Epithelial cell of esophagus (primary cell): ENCODE results near the gene ABHD16B.
"Not testable (repeated sequence)": the region's sequence is repeated elsewhere in the genome, so short reads cannot be mapped to it uniquely, and the experiment has no call there.

Experiments used
- DNase-seq: peaks from one replicate; pipeline ENCODE4 v3.0.0; 2010; ENCODE audit warnings: low read depth
- H3K4me3 ChIP-seq: 2 replicates; pipeline ENCODE4 v1.5.1; 2011; ENCODE audit warnings: mild to moderate bottlenecking, low read length, control low read depth
- CTCF ChIP-seq: IDR thresholded peaks from 2 replicates; pipeline ENCODE4 v1.5.1; 2011; ENCODE audit warnings: low read depth, mild to moderate bottlenecking, low read length, control low read depth, inconsistent platforms; ENCODE audit not compliant: insufficient read depth; ENCODE audit errors: missing control alignments

Gene ABHD16B

GRCh38 chr20:63847237-63848002 is 13.9 kb upstream of the ABHD16B start:
- DNase-seq, result no peak
- H3K4me3 ChIP-seq, result no peak overlapping the region
- TF ChIP-seq CTCF, result no peak

- no peak overlapping the region for H3K4me3 ChIP-seq
- TF ChIP-seq CTCF, result no peak
- DNase-seq, result no peak
Measured at GRCh38 chr20:63848003-63848911, 13.0 kb upstream of the ABHD16B start.

- DNase-seq, result no peak
- H3K4me3 ChIP-seq, result no peak overlapping the region
- no peak for TF ChIP-seq CTCF
Measured at GRCh38 chr20:63850689-63851547, 10.4 kb upstream of the ABHD16B start.

- DNase-seq, H3K4me3 ChIP-seq: not testable (repeated sequence)
Measured at GRCh38 chr20:63851548-63851943, 9.8 kb upstream of the ABHD16B start.

DNA sequence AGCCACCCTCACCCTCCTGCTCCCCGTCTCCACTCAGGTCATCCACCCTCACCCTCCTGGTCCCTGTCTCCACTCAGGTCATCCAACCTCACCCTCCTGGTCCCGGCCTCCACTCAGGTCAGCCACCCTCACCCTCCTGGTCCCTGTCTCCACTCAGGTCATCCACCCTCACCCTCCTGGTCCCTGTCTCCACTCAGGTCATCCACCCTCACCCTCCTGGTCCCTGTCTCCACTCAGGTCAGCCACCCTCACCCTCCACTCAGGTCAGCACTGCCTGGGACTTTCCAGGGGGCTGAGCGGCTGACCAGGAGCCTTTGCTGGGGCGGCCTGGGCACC is 7.6 kb upstream of the ABHD16B start:
- DNase-seq, H3K4me3 ChIP-seq: not testable (repeated sequence)

DNA sequence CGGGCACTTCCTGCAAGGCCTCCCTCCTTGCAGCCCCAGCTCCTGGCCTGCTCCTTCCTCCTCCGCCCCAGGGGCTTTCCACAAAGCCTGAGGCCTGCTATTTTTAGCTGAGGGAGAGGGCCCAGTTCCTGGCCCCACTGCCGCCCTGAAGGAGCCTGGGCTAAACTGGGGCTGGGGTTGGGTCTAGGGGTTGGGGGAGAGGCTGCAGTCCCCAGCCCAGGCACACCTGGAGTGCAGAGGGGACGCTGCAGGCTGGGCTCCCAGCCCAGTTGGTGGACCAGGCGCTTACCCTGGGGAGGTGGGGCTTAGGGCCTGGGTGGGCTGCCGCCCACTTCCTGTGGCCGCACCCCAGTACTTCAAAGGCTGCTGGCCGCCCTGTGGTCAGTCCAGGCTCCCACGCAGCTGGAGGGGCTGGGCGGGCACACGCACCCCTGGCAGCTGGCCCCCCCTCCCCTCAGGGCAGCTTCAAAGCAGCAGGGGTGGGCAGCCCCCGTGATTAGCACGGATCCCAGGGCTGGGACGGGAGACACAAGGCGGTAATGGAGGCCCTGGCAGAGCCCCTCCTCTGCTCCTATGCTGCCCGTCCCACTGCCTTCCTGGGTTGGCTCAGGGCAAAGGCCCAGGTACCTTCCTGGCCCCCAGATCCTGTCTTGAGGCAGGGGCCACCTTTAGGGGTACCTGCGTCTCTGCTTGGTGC is 7.1 kb upstream of the ABHD16B start:
- TF ChIP-seq CTCF, result no peak
- no peak overlapping the region for H3K4me3 ChIP-seq
- no peak for DNase-seq

- no peak for TF ChIP-seq CTCF
- no peak overlapping the region for H3K4me3 ChIP-seq
- no peak for DNase-seq
Measured at GRCh38 chr20:63854766-63855362, 6.4 kb upstream of the ABHD16B start.
